PC-3 (cell line): ENCODE data around the gene CFAP65. TPM values are rescaled to one million over a fixed set of nuclear protein-coding genes. Genes with fewer than 3 reads are reported as not detected.

Source experiments
- ATAC-seq: fragments of 200-7000 bp; cut with Tn5 transposase; 2 replicates; pipeline ENCODE4 v1.9.1; 2020; ENCODE audit warnings: mild to moderate bottlenecking, moderate library complexity
- BruUV-seq: library from RNA; stranded (reverse); fragments of 400-500 nt; replicated peaks from 2 replicates; lab custom pipeline; 2021; lab: Mats Ljungman, UMichigan
- CTCF ChIA-PET: fragments of 300-600 bp; sonication (Branson Sonifier 250); formaldehyde crosslinking; loops from one replicate; lab custom pipeline; 2022; ENCODE audit warnings: antibody characterized with exemption; lab: Charles Lee
- POLR2A ChIA-PET: fragments of 300-600 bp; sonication (Branson Sonifier 250); formaldehyde crosslinking; loops from one replicate; lab custom pipeline; 2022; ENCODE audit warnings: antibody characterized with exemption; ENCODE audit not compliant: unreplicated experiment; lab: Charles Lee
- DNase-seq: peaks from one replicate; pipeline ENCODE4 v3.0.0-alpha.2; 2015
- H2AFZ ChIP-seq: fragments of 300-600 bp; sonication (generic); 2 replicates; pipeline ENCODE4 v1.6.0; 2016; ENCODE audit warnings: antibody characterized with exemption, low read length
- H3F3A ChIP-seq: fragments of 300-600 bp; sonication (generic); one replicate; pipeline ENCODE4 v1.6.0; 2017; ENCODE audit warnings: antibody characterized with exemption, low read length, control low read depth, mild to moderate bottlenecking; ENCODE audit not compliant: unreplicated experiment
- H3K27ac ChIP-seq: fragments of 300-600 bp; sonication (generic); 2 replicates; pipeline ENCODE4 v1.5.1; 2016; ENCODE audit warnings: mild to moderate bottlenecking, low read length
- H3K27me3 ChIP-seq: fragments of 300-600 bp; sonication (generic); 2 replicates; pipeline ENCODE4 v1.6.1; 2016; ENCODE audit warnings: low read length, mixed read lengths
- H3K36me3 ChIP-seq: fragments of 300-600 bp; sonication (generic); 2 replicates; pipeline ENCODE4 v1.6.1; 2016; ENCODE audit warnings: low read depth, mixed run types, low read length, mixed read lengths
- H3K4me1 ChIP-seq: fragments of 300-600 bp; sonication (generic); 2 replicates; pipeline ENCODE4 v1.5.1; 2016; ENCODE audit warnings: low read length; ENCODE audit not compliant: insufficient read depth
- H3K4me2 ChIP-seq: fragments of 300-600 bp; sonication (generic); 2 replicates; pipeline ENCODE4 v1.6.0; 2016; ENCODE audit warnings: low read length
- H3K4me3 ChIP-seq: fragments of 300-600 bp; sonication (generic); 2 replicates; pipeline ENCODE4 v1.5.1; 2016; ENCODE audit warnings: mild to moderate bottlenecking, low read length, mixed read lengths
- H3K79me2 ChIP-seq: fragments of 300-600 bp; sonication (generic); 2 replicates; pipeline ENCODE4 v1.6.1; 2017; ENCODE audit warnings: low read length, mixed read lengths
- H3K9ac ChIP-seq: fragments of 300-600 bp; sonication (generic); 2 replicates; pipeline ENCODE4 v1.6.0; 2016; ENCODE audit warnings: mild to moderate bottlenecking, low read length
- H3K9me2 ChIP-seq: fragments of 300-600 bp; sonication (generic); replicated peaks from 2 replicates; pipeline ENCODE4 v1.6.1; 2016; ENCODE audit warnings: mixed run types, low read length, mixed read lengths
- H3K9me3 ChIP-seq: fragments of 300-600 bp; sonication (generic); 2 replicates; pipeline ENCODE4 v1.6.1; 2016; ENCODE audit warnings: low read length, mixed read lengths
- H4K20me1 ChIP-seq: fragments of 300-600 bp; sonication (generic); 2 replicates; pipeline ENCODE4 v1.6.1; 2016; ENCODE audit warnings: low read length, mixed read lengths
- CTCF ChIP-seq: fragments of 300-600 bp; sonication (generic); conservative IDR thresholded peaks from 2 replicates; pipeline ENCODE4 v1.5.1; 2017; ENCODE audit warnings: antibody characterized with exemption, low read depth, mild to moderate bottlenecking, low read length
- EZH2 ChIP-seq: fragments of 300-600 bp; sonication (generic); IDR thresholded peaks from one replicate; pipeline ENCODE4 v1.6.1; 2017; ENCODE audit warnings: antibody characterized with exemption, mild to moderate bottlenecking, low read length; ENCODE audit not compliant: unreplicated experiment
- EZH2phosphoT487 ChIP-seq: fragments of 300-600 bp; sonication (generic); IDR thresholded peaks from 2 replicates; pipeline ENCODE4 v1.6.1; 2018; ENCODE audit warnings: mild to moderate bottlenecking, antibody characterized with exemption, low read length, borderline replicate concordance
- intact Hi-C: fragments of 100-400 bp; cut with micrococcal nuclease; formaldehyde crosslinking; loops from 2 replicates; pipeline ENCODE4 v1.9.0; 2023
- total RNA-seq: library from RNA; depleted of rRNA; stranded (reverse); fragments of >200 nt; gene quantifications from 2 replicates; pipeline ENCODE4 v1.2.3, GENCODE V29; 2014

Gene CFAP65
- total RNA-seq, 1 experiment from 2014 or later = 0.18 TPM

- Histone ChIP-seq H3K36me3 (no peaks in the 10 kb centered on the region), H3K9me2 (no peaks in the 10 kb centered on the region), H3K9me3 (no peaks in the 10 kb centered on the region), H3K27me3 (peaks cover 34% of the 10 kb centered on the region), H3K27ac (no peak overlapping the region), H3K4me2 (peak overlapping the region; percentile 38), H4K20me1 (no peaks in the 10 kb centered on the region), H3K4me1 (no peaks in the 10 kb centered on the region), H2AFZ (no peak overlapping the region), H3F3A (no peaks in the 10 kb centered on the region), H3K79me2 (no peaks in the 10 kb centered on the region), H3K9ac (no peak overlapping the region), H3K4me3 (no peak overlapping the region; the same call in 1 of the 2 replicates)
- TF ChIP-seq CTCF (no peak; the same call in 1 of the 2 replicates), EZH2 (no peak), EZH2phosphoT487 (no peak)
- no TSS peak for BruUV-seq
- ChIA-PET POLR2A (no interaction called here), CTCF (interaction anchor here (0.6 to 1.3 kb wide), 9 partner anchors 14 to 321 kb away, joined by 3 to 19 read pairs (median 5); partner anchors contain the start of genes BCS1L and ZNF142)
- ATAC-seq = peak; percentile 29
- intact Hi-C loops = loop anchor here (5.0 kb wide), 1 partner anchor 104 kb away; no protein-coding TSS in a partner anchor
- DNase-seq = no peak
Measured at GRCh38 chr2:218980735-218981389, 60.5 kb downstream of the CFAP65 start.

GRCh38 chr2:218979846-218980734 lies 61.2 kb downstream of the CFAP65 start:
- Histone ChIP-seq H3K36me3 (no peaks in the 10 kb centered on the region), H3K4me2 (peak overlapping the region; percentile 98), H2AFZ (peak overlapping the region; percentile 99), H3K4me3 (peak overlapping the region; percentile 77), H3K79me2 (no peaks in the 10 kb centered on the region), H3F3A (no peaks in the 10 kb centered on the region), H3K9me3 (no peaks in the 10 kb centered on the region), H3K27ac (no peak overlapping the region), H4K20me1 (no peaks in the 10 kb centered on the region), H3K9ac (no peak overlapping the region), H3K4me1 (no peaks in the 10 kb centered on the region), H3K9me2 (no peaks in the 10 kb centered on the region), H3K27me3 (peaks cover 26% of the 10 kb centered on the region)
- ATAC-seq = peak; percentile 93
- POLR2A ChIA-PET = no interaction called here
- TF ChIP-seq CTCF (peak; percentile 98), EZH2 (no peak)
- BruUV-seq = no TSS peak
- intact Hi-C loops = loop anchor here (5.0 kb wide), 1 partner anchor 103 kb away; no protein-coding TSS in a partner anchor
- DNase-seq = peak; percentile 89
- CTCF ChIA-PET = interaction anchor here (0.6 to 1.3 kb wide), 14 partner anchors 15 to 321 kb away, joined by 3 to 19 read pairs (median 4); partner anchors contain the start of genes BCS1L and ZNF142
